C4-2B (cell line): ENCODE results near the gene CLEC18A.

ENCODE experiments used
- H3K27ac ChIP-seq: fragments of 450-650 bp; 2 replicates; pipeline ENCODE4 v1.5.1; 2017
- CTCF ChIP-seq: fragments of 450-650 bp; conservative IDR thresholded peaks from 2 replicates; pipeline ENCODE4 v1.5.1; 2017; ENCODE audit warnings: mild to moderate bottlenecking
- ZFX ChIP-seq: fragments of 450-650 bp; IDR thresholded peaks from 2 replicates; pipeline ENCODE4 v1.6.1; 2017

The CLEC18A gene

GRCh38 chr16:69924041-69924775 lies 26.9 kb upstream of the CLEC18A start:
- TF ChIP-seq CTCF (no peak), ZFX (no peak)
- no peak overlapping the region for H3K27ac ChIP-seq

DNA sequence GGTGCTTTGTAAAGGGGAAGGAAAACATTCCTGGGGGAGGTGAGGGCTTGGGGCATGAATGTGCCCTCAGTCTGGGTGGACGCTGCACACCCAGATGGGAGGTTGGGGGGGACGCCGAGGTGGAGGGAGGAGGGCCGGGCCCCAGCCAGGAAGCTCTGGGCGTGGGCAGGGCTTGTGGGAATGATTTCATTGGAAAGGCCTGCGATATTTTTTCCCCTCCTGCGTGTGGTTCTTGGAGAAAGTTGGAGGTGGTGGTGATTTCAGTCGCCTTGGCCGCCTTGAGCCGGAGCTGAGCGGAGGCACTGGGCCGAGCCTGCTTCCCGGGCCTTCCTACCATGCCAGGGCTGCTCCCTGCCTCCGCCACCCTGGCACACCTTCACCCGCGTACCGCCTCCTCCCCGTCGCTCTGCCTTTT lies 26.4 kb upstream of the CLEC18A start:
- TF ChIP-seq ZFX (no peak), CTCF (no peak)
- no peak overlapping the region for H3K27ac ChIP-seq

GRCh38 chr16:69925311-69925710 lies 25.8 kb upstream of the CLEC18A start:
- TF ChIP-seq CTCF = no peak
- TF ChIP-seq ZFX = no peak
- no peak overlapping the region for H3K27ac ChIP-seq

DNA sequence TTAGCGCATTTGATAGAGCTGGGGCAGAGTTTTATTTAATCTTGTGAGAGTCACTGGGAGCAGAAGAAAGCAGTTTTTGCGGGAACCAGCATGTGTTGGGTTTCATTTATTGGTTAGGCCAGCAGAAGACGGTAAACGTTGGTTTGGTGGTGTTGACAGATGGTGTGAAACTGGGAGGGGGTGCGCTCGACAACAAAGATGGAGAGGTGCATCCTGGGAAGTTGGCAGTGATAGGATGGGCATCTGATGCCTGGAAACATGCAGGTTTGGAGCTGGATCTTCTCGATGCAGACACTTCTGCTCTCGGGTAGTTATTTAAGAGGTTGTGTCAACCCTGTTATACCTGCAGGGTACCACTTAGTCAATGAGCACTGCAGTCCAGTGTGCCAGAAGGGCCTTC lies 24.9 kb upstream of the CLEC18A start:
- H3K27ac ChIP-seq = no peak overlapping the region
- no peak for TF ChIP-seq CTCF
- TF ChIP-seq ZFX = no peak

DNA sequence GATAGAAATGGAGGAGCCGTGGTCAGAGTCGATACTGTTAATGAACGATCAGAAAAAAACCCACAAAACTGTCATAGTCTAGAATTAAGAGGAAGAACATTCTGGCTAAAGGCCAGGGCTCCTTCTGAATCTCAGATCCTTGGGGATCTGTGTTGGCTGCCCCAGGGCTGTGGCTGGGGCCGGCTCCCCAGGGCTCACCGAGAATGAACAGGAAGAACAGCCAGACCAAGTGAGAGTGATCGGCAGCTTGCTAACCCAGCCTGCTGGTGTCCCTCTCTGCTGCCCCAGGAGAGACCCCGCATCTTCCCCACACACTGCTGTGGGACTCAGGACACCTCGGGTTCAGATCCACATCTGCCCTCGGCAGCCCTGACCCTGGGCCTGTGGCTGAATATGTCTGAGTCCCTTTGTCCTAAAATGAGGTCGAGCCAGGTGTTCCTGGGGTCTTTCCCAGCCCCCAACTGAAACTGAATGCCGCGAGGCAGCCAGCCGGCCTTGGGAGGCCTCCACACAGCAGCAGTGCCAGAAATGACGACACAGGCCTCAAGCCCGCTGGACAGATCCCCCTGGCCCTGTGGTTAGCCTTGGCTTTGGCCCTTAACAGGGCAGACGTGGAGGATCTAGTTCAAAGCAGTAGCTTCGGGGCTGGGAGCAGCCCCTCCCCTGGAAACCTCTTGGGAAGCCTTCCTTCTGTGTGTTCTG lies 23.9 kb upstream of the CLEC18A start:
- TF ChIP-seq CTCF (no peak), ZFX (no peak)
- H3K27ac ChIP-seq = no peak overlapping the region

- TF ChIP-seq ZFX = no peak
- no peak for TF ChIP-seq CTCF
- no peak overlapping the region for H3K27ac ChIP-seq
Measured at GRCh38 chr16:69928856-69929400, 22.2 kb upstream of the CLEC18A start.

GRCh38 chr16:69929480-69929879 lies 21.7 kb upstream of the CLEC18A start:
- H3K27ac ChIP-seq = no peak overlapping the region
- TF ChIP-seq ZFX (no peak), CTCF (no peak)
